Omental fat pad (tissue), 4 donors: ENCODE data around the gene RAI2. TPM values are rescaled to one million over a fixed set of nuclear protein-coding genes. Genes with fewer than 3 reads are reported as not detected.

Source experiments
- ATAC-seq: fragments of 150-250 bp; one replicate; pipeline ENCODE4 v1.9.1; 2016; ENCODE audit warnings: mild to moderate bottlenecking, moderate library complexity; ENCODE audit not compliant: low FRiP score
- DNase-seq: peaks from one replicate; pipeline ENCODE4 v3.0.0-alpha.2; 2019; ENCODE audit warnings: low spot score
- total RNA-seq, 4 donors: library from RNA; depleted of rRNA; stranded (reverse); fragments of >200 nt; gene quantifications; one replicate each; pipeline ENCODE4 v1.1.0, GENCODE V29; 2016
- TF ChIP-seq, protein P1 (sequence below), 3 donors: fragments of 450-650 bp; IDR thresholded peaks; one replicate each; pipeline ENCODE4 v1.5.1; 2016 to 2017; ENCODE audit warnings: antibody characterized with exemption in 3 of 3, mild to moderate bottlenecking in 3 of 3, moderate library complexity in 2 of 3

Gene RAI2
- total RNA-seq, 4 donors from 2014 or later = 15.5 to 25.9 (median 23.1) TPM

DNA sequence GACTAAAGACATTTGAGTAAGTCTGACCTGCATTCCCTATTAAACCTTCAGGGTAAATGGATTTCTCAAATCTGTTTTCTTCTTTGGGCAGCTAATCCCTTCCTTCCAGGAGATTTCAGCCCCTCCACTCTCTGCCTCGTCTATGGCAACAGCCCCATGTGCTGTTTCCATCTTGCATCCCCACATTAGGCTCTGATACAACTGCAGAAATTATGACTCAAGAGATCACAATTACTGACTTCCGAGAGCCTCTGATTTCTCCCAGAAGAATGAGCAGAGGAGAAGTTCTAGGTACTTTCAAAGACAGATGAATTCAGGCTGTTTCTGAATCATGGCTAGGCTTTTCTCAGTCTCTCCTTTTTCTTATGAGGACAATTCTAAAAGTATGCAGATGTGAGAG is 38.7 kb downstream of the RAI2 start:
- TF ChIP-seq, protein P1, sequence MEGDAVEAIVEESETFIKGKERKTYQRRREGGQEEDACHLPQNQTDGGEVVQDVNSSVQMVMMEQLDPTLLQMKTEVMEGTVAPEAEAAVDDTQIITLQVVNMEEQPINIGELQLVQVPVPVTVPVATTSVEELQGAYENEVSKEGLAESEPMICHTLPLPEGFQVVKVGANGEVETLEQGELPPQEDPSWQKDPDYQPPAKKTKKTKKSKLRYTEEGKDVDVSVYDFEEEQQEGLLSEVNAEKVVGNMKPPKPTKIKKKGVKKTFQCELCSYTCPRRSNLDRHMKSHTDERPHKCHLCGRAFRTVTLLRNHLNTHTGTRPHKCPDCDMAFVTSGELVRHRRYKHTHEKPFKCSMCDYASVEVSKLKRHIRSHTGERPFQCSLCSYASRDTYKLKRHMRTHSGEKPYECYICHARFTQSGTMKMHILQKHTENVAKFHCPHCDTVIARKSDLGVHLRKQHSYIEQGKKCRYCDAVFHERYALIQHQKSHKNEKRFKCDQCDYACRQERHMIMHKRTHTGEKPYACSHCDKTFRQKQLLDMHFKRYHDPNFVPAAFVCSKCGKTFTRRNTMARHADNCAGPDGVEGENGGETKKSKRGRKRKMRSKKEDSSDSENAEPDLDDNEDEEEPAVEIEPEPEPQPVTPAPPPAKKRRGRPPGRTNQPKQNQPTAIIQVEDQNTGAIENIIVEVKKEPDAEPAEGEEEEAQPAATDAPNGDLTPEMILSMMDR (IDR thresholded peaks at IDR 0.05) = no peak
- ATAC-seq = no peak
- no peak for DNase-seq

DNA sequence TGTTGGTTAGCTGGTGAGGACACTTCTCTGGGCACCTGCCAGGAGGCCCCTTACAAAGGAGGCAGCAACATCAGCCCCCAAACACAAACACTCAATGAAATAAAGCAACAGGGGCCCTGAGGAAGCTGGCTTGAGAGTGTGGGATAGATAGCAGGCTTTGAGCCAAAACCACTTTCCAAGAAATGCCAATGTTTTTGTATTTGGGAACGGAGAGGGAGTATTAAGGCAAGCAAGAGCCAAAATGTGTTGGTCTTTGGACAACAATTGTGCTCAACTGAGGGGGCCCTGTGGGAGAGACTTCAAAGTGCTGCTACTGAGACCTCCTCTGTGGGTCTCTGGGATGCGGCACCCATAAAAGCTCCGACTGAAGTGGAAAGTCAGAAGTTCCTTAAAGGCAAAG is 41.0 kb downstream of the RAI2 start:
- TF ChIP-seq, protein P1 (IDR thresholded peaks at IDR 0.05) = no peak
- DNase-seq = no peak
- no peak for ATAC-seq

DNA sequence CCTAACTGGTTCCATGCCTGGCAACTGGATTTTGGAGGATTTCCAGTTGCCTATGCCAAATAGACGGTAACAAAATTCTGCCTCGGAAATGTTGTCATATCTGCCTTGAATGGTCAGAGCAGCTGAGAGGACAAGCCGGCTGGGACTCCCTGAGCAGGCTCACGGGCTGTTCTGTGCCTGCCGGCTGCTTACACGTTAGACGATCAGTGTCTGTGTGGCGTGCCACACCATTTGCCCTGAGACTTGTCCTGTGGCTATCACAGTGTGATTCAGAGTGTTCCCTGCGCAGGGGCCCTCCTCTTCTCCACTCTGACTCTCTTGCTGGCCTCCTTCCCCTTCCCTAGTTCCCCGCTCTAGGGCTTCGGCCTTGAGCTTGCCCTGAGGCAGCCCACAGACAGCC is 42.4 kb downstream of the RAI2 start:
- ATAC-seq = no peak
- DNase-seq = no peak
- TF ChIP-seq, protein P1 (IDR thresholded peaks at IDR 0.05) = no peak

DNA sequence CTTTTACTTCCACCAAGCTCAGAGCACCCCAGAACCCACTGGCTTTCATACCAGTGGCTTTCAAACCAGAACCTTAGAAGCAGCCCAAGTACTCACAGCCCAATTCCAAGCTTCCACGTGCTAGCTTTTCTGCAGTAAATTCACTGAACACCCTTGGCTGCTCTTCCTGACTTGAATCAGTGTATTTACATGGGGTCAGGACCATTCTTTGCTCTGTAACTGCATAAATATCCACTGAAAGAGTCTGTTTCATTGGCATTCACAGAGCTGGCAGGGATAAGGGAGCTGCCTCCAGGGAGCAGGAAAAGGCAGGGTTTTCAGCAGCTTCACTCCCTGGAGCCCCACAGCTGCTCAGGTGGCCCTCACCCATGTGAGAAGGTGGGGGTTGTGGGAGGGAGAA is 43.8 kb downstream of the RAI2 start:
- DNase-seq = no peak
- TF ChIP-seq, protein P1 (IDR thresholded peaks at IDR 0.05) = no peak
- ATAC-seq = no peak

DNA sequence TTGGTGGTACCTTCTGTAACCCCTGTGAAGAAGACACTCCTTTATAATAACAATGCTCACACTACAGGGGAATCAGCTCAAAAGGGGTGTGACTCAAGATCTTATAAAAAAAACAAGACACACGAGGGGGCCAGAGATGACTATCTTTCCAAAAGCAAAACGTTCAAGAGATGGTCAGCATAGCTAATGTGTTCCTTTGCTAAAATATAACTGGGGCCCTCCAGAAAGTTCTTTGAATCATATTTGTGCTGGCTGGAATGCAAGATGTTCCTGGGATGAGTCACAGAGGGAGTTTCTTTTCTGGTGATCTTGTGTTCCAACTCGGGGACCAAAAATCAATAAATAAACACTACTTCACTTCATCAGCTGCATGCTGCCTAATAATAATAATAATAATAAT is 46.5 kb downstream of the RAI2 start:
- TF ChIP-seq, protein P1 (IDR thresholded peaks at IDR 0.05) = no peak
- ATAC-seq (no peak), DNase-seq (no peak)

DNA sequence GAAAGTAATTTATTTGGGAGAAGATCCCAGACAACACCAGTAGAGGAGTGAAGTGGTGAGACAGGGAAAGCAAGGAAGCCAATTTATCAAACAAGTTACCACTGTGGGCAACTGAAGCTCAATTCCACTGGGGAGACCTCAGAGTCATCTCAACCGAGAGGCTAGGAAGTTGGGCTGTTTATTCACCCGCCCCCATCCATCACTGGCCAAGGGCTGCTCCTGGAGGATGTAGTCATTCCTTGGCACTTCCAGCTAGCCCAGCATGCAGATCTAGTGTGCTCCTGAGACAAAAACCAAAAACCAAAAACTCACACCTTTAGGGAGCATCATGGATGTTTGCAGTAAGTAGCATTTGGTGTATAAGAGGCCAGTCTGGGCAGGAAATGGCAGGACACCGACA is 47.0 kb downstream of the RAI2 start:
- TF ChIP-seq, protein P1 (IDR thresholded peaks at IDR 0.05) = no peak
- no peak for ATAC-seq
- DNase-seq = no peak

DNA sequence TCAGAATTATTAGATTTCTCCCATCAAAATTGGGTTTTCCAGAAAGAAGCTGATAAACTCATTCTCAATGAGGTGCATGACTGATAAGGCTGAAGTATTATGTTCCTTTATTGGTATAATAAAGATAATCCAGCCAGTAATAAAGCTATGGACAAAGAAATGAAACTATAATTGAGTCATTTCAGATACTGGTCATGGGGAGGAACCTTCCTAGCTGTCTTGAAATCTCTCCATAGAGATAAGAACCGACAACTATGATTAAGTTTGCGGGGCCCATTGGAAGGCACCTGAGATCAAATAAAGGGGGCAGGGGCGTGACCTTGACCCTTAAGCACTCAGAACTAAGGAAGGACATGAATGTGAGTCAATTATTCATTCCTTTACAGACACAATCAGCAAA is 47.8 kb downstream of the RAI2 start:
- TF ChIP-seq, protein P1 (IDR thresholded peaks at IDR 0.05) = no peak
- DNase-seq (no peak), ATAC-seq (no peak)
